HepG2 (cell line): ENCODE data around the gene ERF. TPM values are rescaled to one million over a fixed set of nuclear protein-coding genes. Genes with fewer than 3 reads are reported as not detected.

Experiments
- CBX2 ChIP-seq, 2 experiments: fragments of 200-600 bp in 1 of 2; sonication (generic); formaldehyde crosslinking in 1 of 2; IDR thresholded peaks; 2 replicates each; pipeline versions ENCODE4 v1.7.0 to v1.8.1; 2018 to 2022; ENCODE audit warnings: low read depth in 2 of 2, low read length in 1 of 2, mild to moderate bottlenecking in 1 of 2, missing genetic modification reagents in 1 of 2
- CREBL2 ChIP-seq: sonication (generic); formaldehyde crosslinking; IDR thresholded peaks from 2 replicates; pipeline ENCODE4 v1.8.1; 2023; ENCODE audit warnings: missing genetic modification reagents, mild to moderate bottlenecking, borderline replicate concordance
- FOXC1 ChIP-seq: sonication (generic); formaldehyde crosslinking; IDR thresholded peaks from 2 replicates; pipeline ENCODE4 v1.8.0; 2022; ENCODE audit warnings: mild to moderate bottlenecking, missing genetic modification reagents, borderline replicate concordance
- MAFG ChIP-seq: sonication (generic); formaldehyde crosslinking; IDR thresholded peaks from 2 replicates; pipeline ENCODE4 v1.5.1; 2020; ENCODE audit warnings: mild to moderate bottlenecking, missing genetic modification reagents
- NR2F2 ChIP-seq: IDR thresholded peaks from 2 replicates; pipeline ENCODE4 v1.6.1; 2012; ENCODE audit warnings: low read depth, inconsistent platforms, borderline replicate concordance
- RFXAP ChIP-seq: sonication (generic); formaldehyde crosslinking; IDR thresholded peaks from 2 replicates; pipeline ENCODE4 v1.4.0; 2020; ENCODE audit warnings: missing genetic modification reagents, borderline replicate concordance
- SMAD9 ChIP-seq: sonication (generic); formaldehyde crosslinking; IDR thresholded peaks from 2 replicates; pipeline ENCODE4 v1.5.1; 2020; ENCODE audit warnings: mild to moderate bottlenecking, missing genetic modification reagents
- ZBTB37 ChIP-seq: sonication (generic); formaldehyde crosslinking; IDR thresholded peaks from 2 replicates; pipeline ENCODE4 v1.4.0; 2020; ENCODE audit warnings: mild to moderate bottlenecking, missing genetic modification reagents
- ZNF430 ChIP-seq: sonication (generic); formaldehyde crosslinking; IDR thresholded peaks from 2 replicates; pipeline ENCODE4 v1.9.0; 2021; ENCODE audit warnings: mild to moderate bottlenecking, missing genetic modification reagents
- ZNF556 ChIP-seq: sonication (generic); formaldehyde crosslinking; IDR thresholded peaks from 2 replicates; pipeline ENCODE4 v1.4.0; 2020; ENCODE audit warnings: mild to moderate bottlenecking, missing genetic modification reagents, borderline replicate concordance
- ZNF563 ChIP-seq: sonication (generic); formaldehyde crosslinking; IDR thresholded peaks from 2 replicates; pipeline ENCODE4 v1.8.0; 2022; ENCODE audit warnings: mild to moderate bottlenecking, moderate library complexity, missing genetic modification reagents
- ZNF564 ChIP-seq: sonication (generic); formaldehyde crosslinking; IDR thresholded peaks from 2 replicates; pipeline ENCODE4 v1.8.1; 2023; ENCODE audit warnings: mild to moderate bottlenecking, missing genetic modification reagents
- polyA plus RNA-seq, 8 experiments: library from polyadenylated mRNA; depleted of rRNA in 3 of 8; stranded (reverse) in 7 of 8; unstranded in 1 of 8; fragments of >200 nt; fragmentation: Illumina TruSeq in 4 of 8; extraction: Trizol in 4 of 8; gene quantifications; 2 replicates each; pipeline versions ENCODE4 v1.2.1 to v1.2.3, GENCODE V29; 2011 to 2016; ENCODE audit warnings: low read depth in 4 of 8, missing spikeins in 1 of 8, mixed read lengths in 1 of 8; ENCODE audit not compliant: insufficient read depth in 1 of 8
- total RNA-seq, 5 experiments: library from RNA; depleted of rRNA; stranded (reverse); fragments of >200 nt; fragmentation: Illumina TruSeq; extraction: Trizol; gene quantifications; 2 replicates each; pipeline ENCODE4 v1.2.3, GENCODE V29; 2016; ENCODE audit warnings: low read depth in 1 of 5
- TF ChIP-seq, protein P1 (sequence below): IDR thresholded peaks from 2 replicates; pipeline ENCODE4 v1.6.1; 2016; ENCODE audit warnings: low read depth, missing genetic modification reagents, missing compliant biosample characterization

Gene ERF
- total and polyA plus RNA-seq, 2 of the 13 experiments (the other 11 are each of a cell fraction or from before 2014, with no cell fraction given): 67.1 to 69.9 TPM

GRCh38 chr19:42301646-42302203, 46.8 kb upstream of the ERF start, which contains the start of gene PRR19 (continued):
- TF ChIP-seq, protein P1, sequence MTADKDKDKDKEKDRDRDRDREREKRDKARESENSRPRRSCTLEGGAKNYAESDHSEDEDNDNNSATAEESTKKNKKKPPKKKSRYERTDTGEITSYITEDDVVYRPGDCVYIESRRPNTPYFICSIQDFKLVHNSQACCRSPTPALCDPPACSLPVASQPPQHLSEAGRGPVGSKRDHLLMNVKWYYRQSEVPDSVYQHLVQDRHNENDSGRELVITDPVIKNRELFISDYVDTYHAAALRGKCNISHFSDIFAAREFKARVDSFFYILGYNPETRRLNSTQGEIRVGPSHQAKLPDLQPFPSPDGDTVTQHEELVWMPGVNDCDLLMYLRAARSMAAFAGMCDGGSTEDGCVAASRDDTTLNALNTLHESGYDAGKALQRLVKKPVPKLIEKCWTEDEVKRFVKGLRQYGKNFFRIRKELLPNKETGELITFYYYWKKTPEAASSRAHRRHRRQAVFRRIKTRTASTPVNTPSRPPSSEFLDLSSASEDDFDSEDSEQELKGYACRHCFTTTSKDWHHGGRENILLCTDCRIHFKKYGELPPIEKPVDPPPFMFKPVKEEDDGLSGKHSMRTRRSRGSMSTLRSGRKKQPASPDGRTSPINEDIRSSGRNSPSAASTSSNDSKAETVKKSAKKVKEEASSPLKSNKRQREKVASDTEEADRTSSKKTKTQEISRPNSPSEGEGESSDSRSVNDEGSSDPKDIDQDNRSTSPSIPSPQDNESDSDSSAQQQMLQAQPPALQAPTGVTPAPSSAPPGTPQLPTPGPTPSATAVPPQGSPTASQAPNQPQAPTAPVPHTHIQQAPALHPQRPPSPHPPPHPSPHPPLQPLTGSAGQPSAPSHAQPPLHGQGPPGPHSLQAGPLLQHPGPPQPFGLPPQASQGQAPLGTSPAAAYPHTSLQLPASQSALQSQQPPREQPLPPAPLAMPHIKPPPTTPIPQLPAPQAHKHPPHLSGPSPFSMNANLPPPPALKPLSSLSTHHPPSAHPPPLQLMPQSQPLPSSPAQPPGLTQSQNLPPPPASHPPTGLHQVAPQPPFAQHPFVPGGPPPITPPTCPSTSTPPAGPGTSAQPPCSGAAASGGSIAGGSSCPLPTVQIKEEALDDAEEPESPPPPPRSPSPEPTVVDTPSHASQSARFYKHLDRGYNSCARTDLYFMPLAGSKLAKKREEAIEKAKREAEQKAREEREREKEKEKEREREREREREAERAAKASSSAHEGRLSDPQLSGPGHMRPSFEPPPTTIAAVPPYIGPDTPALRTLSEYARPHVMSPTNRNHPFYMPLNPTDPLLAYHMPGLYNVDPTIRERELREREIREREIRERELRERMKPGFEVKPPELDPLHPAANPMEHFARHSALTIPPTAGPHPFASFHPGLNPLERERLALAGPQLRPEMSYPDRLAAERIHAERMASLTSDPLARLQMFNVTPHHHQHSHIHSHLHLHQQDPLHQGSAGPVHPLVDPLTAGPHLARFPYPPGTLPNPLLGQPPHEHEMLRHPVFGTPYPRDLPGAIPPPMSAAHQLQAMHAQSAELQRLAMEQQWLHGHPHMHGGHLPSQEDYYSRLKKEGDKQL: no peak
- TF ChIP-seq CREBL2 (CRISPR knock-in tag) (0 out of 2 replicates have a peak, but pooled peaks have one; percentile 3), SMAD9 (CRISPR knock-in tag) (no peak), RFXAP (CRISPR knock-in tag) (no peak), FOXC1 (no peak; the same call in 1 of the 2 replicates), ZNF564 (CRISPR knock-in tag) (no peak), ZNF563 (CRISPR knock-in tag) (peak; percentile 89), ZNF430 (CRISPR knock-in tag) (0 out of 2 replicates have a peak, but pooled peaks have one; percentile 7), CBX2 (IDR thresholded peaks at IDR 0.05; ENCODE audit: low read depth, low read length) (no peak), CBX2 (CRISPR knock-in tag; IDR thresholded peaks at IDR 0.05; ENCODE audit: low read depth) (no peak), MAFG (CRISPR knock-in tag) (0 out of 2 replicates have a peak, but pooled peaks have one; percentile 10), NR2F2 (no peak), ZBTB37 (CRISPR knock-in tag) (no peak), ZNF556 (CRISPR knock-in tag) (no peak)
- TF ChIP-seq, all 625 proteins: peak for 7
